ENCODE results near the gene PPP1R11.

DNA sequence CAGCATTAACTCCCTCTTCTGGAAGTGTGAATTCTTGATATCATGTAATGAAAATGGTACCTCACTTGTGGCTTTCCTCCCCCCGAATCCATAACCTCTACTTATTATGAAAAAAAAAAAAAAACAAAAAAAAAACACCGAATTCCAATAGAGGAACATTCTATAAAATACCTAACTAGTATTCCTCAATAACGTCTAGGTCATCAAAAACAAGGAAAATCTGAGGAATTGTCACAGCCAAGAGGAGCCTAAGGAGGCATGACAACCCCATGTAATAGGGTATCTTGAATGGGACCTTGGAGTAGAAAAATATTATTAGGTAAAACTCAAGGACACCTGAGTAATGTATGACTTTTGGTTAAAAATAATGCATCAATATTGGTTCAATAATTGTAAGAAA lies 44.8 kb upstream of the PPP1R11 start:
- TF ChIP-seq POLR2AphosphoS5 (IDR thresholded peaks at IDR 0.05; ENCODE audit: low read depth, low read length) (no peak), TAF1 (IDR thresholded peaks at IDR 0.05; ENCODE audit: borderline replicate concordance, insufficient read depth, low read length) (no peak)

All from PFSK-1 (cell line).